Ovary (tissue), 3 donors: ENCODE measurements around the gene SCN1A.

Experiments
- EP300 ChIP-seq: sonication (generic); formaldehyde crosslinking; IDR thresholded peaks from one replicate; pipeline ENCODE4 v1.6.1; 2017; ENCODE audit warnings: antibody characterized with exemption
- POLR2A ChIP-seq: fragments of 450-650 bp; IDR thresholded peaks from one replicate; pipeline ENCODE4 v1.6.1; 2017; ENCODE audit warnings: antibody characterized with exemption, mild to moderate bottlenecking, moderate library complexity
- TF ChIP-seq, protein P1 (sequence below), 3 donors: fragments of 450-650 bp in 2 of 3; fragments of 200-600 bp in 1 of 3; IDR thresholded peaks; one replicate each; pipeline versions ENCODE4 v1.5.1 to v1.8.0; 2016 to 2022; ENCODE audit warnings: antibody characterized with exemption in 3 of 3, mild to moderate bottlenecking in 1 of 3
- donor health status: DM: no; HTN: no; CAD: no.

DNA sequence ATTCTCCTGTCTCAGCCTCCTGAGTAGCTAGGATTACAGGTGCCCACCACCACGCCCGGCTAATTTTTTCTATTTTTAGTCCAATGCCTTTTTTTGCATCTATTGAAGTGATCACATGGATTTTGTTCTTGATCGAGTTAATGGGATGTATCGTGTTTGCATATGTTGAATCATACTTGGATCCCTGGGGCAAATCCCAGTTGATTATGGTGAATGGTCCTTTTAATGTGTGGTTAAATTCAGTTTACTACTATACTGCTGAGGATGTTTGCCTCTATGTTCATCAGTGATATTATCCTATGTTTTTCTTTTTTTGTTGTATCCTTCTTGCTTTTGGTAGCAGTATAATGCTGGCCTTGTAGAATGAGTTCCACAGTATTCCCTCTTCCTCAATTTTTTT, 166.0 kb downstream of the SCN1A start:
- TF ChIP-seq, protein P1, sequence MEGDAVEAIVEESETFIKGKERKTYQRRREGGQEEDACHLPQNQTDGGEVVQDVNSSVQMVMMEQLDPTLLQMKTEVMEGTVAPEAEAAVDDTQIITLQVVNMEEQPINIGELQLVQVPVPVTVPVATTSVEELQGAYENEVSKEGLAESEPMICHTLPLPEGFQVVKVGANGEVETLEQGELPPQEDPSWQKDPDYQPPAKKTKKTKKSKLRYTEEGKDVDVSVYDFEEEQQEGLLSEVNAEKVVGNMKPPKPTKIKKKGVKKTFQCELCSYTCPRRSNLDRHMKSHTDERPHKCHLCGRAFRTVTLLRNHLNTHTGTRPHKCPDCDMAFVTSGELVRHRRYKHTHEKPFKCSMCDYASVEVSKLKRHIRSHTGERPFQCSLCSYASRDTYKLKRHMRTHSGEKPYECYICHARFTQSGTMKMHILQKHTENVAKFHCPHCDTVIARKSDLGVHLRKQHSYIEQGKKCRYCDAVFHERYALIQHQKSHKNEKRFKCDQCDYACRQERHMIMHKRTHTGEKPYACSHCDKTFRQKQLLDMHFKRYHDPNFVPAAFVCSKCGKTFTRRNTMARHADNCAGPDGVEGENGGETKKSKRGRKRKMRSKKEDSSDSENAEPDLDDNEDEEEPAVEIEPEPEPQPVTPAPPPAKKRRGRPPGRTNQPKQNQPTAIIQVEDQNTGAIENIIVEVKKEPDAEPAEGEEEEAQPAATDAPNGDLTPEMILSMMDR (IDR thresholded peaks at IDR 0.05) = no peak
- TF ChIP-seq POLR2A (no peak), EP300 (no peak)
